ENCODE measurements around the gene NR4A3.

The NR4A3 gene

DNA sequence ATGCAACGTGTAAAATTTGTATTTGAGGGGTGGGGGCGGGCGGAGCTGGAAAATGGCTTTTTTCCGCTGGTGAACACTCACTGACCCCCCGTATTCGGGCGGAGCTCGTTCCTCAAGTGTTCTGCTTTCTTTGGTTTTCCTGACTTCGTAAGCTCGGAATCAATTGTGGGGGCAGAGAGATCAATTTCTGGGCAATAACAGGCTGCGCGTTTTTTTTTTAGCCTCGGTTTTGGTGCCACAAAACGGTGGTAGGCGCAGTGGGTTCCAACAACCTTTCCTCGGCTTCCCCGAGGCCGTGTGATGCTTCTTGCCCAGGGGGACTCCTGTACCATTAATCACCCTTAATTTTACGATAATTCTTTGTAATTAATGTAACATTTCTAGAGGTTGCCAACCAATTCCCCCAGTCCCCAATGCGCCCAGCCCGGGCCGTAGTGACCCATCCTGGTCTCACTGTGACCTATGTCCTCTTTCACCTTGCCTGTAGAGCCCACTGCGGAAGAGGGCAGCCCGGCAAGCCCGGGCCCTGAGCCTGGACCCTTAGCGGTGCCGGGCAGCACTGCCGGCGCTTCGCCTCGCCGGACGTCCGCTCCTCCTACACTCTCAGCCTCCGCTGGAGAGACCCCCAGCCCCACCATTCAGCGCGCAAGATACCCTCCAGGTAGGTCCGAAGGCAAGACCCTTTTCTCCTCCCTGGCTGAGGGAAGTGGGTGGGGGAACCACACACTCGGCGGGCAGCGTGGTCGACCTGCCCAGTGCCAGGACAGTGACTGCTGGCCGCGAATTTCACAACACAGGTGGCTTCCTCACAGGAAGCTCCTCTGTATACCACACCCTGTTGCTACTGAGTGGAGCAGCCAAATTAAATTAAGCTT, 3.7 kb downstream of the NR4A3 start:
- Histone ChIP-seq H3K36me3 (ENCODE audit: control insufficient read depth in 1 of 2, insufficient read depth in 2 of 2, low read length in 2 of 2) (peaks cover 0 to 13% of the 10 kb centered on the region in 2 donors), H3K4me3 (ENCODE audit: low read depth in 1 of 2, low read length in 2 of 2) (peak overlapping the region; percentile 85 to 93), H3K27ac (ENCODE audit: low read length) (no peak overlapping the region), H3K9me3 (ENCODE audit: control insufficient read depth in 1 of 2, low read length in 2 of 2) (no peaks in the 10 kb centered on the region), H3K27me3 (ENCODE audit: low read depth, low read length) (peaks cover 39% of the 10 kb centered on the region), H3K4me1 (ENCODE audit: control insufficient read depth in 1 of 2, insufficient read depth in 2 of 2, low read length in 2 of 2) (peaks cover 8 to 19% of the 10 kb centered on the region in 2 donors)

DNA sequence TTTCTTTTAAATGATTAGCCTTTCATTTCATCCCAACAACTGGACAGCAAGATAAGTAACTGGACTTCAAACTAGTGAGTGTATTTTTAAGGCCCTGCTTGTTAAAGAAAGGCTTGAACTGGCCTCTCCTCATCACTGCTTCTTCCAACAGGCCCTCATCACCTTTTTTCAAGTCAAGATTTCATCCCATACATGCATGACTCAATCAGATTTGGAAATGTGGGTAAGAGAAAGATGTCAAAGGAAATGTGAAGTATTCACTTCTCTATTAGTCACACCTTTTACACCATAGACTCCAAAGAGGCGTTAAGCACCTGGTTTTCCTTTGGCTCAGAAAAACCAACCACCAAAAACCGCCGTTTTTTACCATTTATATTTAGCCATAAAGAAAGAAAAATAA, 4.9 kb downstream of the NR4A3 start:
- H3K27ac ChIP-seq (ENCODE audit: low read length) = no peak overlapping the region
- H3K27me3 ChIP-seq (ENCODE audit: low read depth, low read length) = peaks cover 39% of the 10 kb centered on the region
- H3K4me3 ChIP-seq (ENCODE audit: low read depth in 1 of 2, low read length in 2 of 2) = no peak overlapping the region
- H3K9me3 ChIP-seq (ENCODE audit: control insufficient read depth in 1 of 2, low read length in 2 of 2) = no peaks in the 10 kb centered on the region
- H3K4me1 ChIP-seq (ENCODE audit: control insufficient read depth in 1 of 2, insufficient read depth in 2 of 2, low read length in 2 of 2) = peaks cover 5 to 19% of the 10 kb centered on the region in 2 donors
- H3K36me3 ChIP-seq (ENCODE audit: control insufficient read depth in 1 of 2, insufficient read depth in 2 of 2, low read length in 2 of 2) = peaks cover 0 to 10% of the 10 kb centered on the region in 2 donors

DNA sequence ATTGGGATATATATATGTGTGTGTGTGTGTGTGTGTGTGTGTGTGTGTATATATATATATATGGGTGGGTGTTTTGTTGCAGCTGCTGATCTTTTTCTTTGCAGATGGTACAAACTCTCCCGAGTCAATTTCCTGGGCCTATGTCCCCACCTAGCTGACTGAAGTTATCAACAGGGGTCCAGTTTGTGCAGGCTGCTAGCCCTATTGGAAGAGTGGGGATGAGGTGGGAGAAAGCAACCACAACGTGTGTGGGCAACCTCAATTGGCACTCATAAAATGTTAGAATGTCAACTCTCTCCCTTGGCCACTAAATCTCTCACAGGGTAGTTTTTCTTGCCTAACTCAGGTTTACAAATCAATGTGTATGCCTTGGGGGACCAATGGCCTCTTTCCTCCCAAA, 5.6 kb downstream of the NR4A3 start:
- no peak overlapping the region for H3K27ac ChIP-seq (ENCODE audit: low read length)
- H3K4me1 ChIP-seq (ENCODE audit: control insufficient read depth in 1 of 2, insufficient read depth in 2 of 2, low read length in 2 of 2) = peaks cover 5 to 19% of the 10 kb centered on the region in 2 donors
- H3K27me3 ChIP-seq (ENCODE audit: low read depth, low read length) = peaks cover 39% of the 10 kb centered on the region
- no peaks in the 10 kb centered on the region for H3K9me3 ChIP-seq (ENCODE audit: control insufficient read depth in 1 of 2, low read length in 2 of 2)
- H3K36me3 ChIP-seq (ENCODE audit: control insufficient read depth in 1 of 2, insufficient read depth in 2 of 2, low read length in 2 of 2) = peaks cover 0 to 10% of the 10 kb centered on the region in 2 donors
- H3K4me3 ChIP-seq (ENCODE audit: low read depth in 1 of 2, low read length in 2 of 2) = no peak overlapping the region

DNA sequence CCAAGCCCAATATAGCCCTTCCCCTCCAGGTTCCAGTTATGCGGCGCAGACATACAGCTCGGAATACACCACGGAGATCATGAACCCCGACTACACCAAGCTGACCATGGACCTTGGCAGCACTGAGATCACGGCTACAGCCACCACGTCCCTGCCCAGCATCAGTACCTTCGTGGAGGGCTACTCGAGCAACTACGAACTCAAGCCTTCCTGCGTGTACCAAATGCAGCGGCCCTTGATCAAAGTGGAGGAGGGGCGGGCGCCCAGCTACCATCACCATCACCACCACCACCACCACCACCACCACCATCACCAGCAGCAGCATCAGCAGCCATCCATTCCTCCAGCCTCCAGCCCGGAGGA, 6.3 kb downstream of the NR4A3 start:
- Histone ChIP-seq H3K27me3 (ENCODE audit: low read depth, low read length) (peaks cover 39% of the 10 kb centered on the region), H3K4me3 (ENCODE audit: low read depth in 1 of 2, low read length in 2 of 2) (no peak overlapping the region), H3K27ac (ENCODE audit: low read length) (no peak overlapping the region), H3K4me1 (ENCODE audit: control insufficient read depth in 1 of 2, insufficient read depth in 2 of 2, low read length in 2 of 2) (peaks cover 5 to 19% of the 10 kb centered on the region in 2 donors), H3K36me3 (ENCODE audit: control insufficient read depth in 1 of 2, insufficient read depth in 2 of 2, low read length in 2 of 2) (peaks cover under 1 to 10% of the 10 kb centered on the region in 2 donors), H3K9me3 (ENCODE audit: control insufficient read depth in 1 of 2, low read length in 2 of 2) (no peaks in the 10 kb centered on the region)

DNA sequence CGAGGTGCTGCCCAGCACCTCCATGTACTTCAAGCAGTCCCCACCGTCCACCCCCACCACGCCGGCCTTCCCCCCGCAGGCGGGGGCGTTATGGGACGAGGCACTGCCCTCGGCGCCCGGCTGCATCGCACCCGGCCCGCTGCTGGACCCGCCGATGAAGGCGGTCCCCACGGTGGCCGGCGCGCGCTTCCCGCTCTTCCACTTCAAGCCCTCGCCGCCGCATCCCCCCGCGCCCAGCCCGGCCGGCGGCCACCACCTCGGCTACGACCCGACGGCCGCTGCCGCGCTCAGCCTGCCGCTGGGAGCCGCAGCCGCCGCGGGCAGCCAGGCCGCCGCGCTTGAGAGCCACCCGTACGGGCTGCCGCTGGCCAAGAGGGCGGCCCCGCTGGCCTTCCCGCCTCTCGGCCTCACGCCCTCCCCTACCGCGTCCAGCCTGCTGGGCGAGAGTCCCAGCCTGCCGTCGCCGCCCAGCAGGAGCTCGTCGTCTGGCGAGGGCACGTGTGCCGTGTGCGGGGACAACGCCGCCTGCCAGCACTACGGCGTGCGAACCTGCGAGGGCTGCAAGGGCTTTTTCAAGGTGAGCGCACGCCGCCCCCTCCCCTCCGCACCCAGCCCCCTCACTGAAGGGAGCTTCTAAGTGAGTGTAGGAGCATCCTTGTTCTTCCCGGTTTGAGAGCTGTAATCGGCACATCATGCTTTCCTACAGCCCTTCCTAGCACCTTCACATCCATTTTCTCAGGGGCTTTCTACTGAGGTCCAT, 6.9 kb downstream of the NR4A3 start:
- Histone ChIP-seq H3K4me3 (ENCODE audit: low read depth in 1 of 2, low read length in 2 of 2) (no peak overlapping the region), H3K27ac (ENCODE audit: low read length) (no peak overlapping the region), H3K36me3 (ENCODE audit: control insufficient read depth in 1 of 2, insufficient read depth in 2 of 2, low read length in 2 of 2) (peaks cover 6 to 16% of the 10 kb centered on the region in 2 donors), H3K27me3 (ENCODE audit: low read depth, low read length) (peaks cover 39% of the 10 kb centered on the region), H3K9me3 (ENCODE audit: control insufficient read depth in 1 of 2, low read length in 2 of 2) (no peaks in the 10 kb centered on the region), H3K4me1 (ENCODE audit: control insufficient read depth in 1 of 2, insufficient read depth in 2 of 2, low read length in 2 of 2) (peaks cover 5 to 19% of the 10 kb centered on the region in 2 donors)

GRCh38 chr9:99831857-99832557, 10.3 kb downstream of the NR4A3 start:
- Histone ChIP-seq H3K9me3 (ENCODE audit: control insufficient read depth in 1 of 2, low read length in 2 of 2) (no peaks in the 10 kb centered on the region), H3K27me3 (ENCODE audit: low read depth, low read length) (peaks cover 9% of the 10 kb centered on the region), H3K27ac (ENCODE audit: low read length) (no peak overlapping the region), H3K36me3 (ENCODE audit: control insufficient read depth in 1 of 2, insufficient read depth in 2 of 2, low read length in 2 of 2) (peaks cover 16 to 21% of the 10 kb centered on the region in 2 donors), H3K4me3 (ENCODE audit: low read depth in 1 of 2, low read length in 2 of 2) (no peak overlapping the region), H3K4me1 (ENCODE audit: control insufficient read depth in 1 of 2, insufficient read depth in 2 of 2, low read length in 2 of 2) (no peaks in the 10 kb centered on the region)

- Histone ChIP-seq H3K36me3 (ENCODE audit: control insufficient read depth in 1 of 2, insufficient read depth in 2 of 2, low read length in 2 of 2) (peaks cover 16 to 18% of the 10 kb centered on the region in 2 donors), H3K4me3 (ENCODE audit: low read depth in 1 of 2, low read length in 2 of 2) (no peak overlapping the region), H3K4me1 (ENCODE audit: control insufficient read depth in 1 of 2, insufficient read depth in 2 of 2, low read length in 2 of 2) (no peaks in the 10 kb centered on the region), H3K9me3 (ENCODE audit: control insufficient read depth in 1 of 2, low read length in 2 of 2) (no peaks in the 10 kb centered on the region), H3K27ac (ENCODE audit: low read length) (no peak overlapping the region), H3K27me3 (ENCODE audit: low read depth, low read length) (peaks cover 9% of the 10 kb centered on the region)
Observed at GRCh38 chr9:99832558-99832864, 10.8 kb downstream of the NR4A3 start.

- Histone ChIP-seq H3K4me1 (ENCODE audit: control insufficient read depth in 1 of 2, insufficient read depth in 2 of 2, low read length in 2 of 2) (no peaks in the 10 kb centered on the region), H3K27me3 (ENCODE audit: low read depth, low read length) (peaks cover 9% of the 10 kb centered on the region), H3K27ac (ENCODE audit: low read length) (no peak overlapping the region), H3K9me3 (ENCODE audit: control insufficient read depth in 1 of 2, low read length in 2 of 2) (no peaks in the 10 kb centered on the region), H3K36me3 (ENCODE audit: control insufficient read depth in 1 of 2, insufficient read depth in 2 of 2, low read length in 2 of 2) (peaks cover 16 to 17% of the 10 kb centered on the region in 2 donors), H3K4me3 (ENCODE audit: low read depth in 1 of 2, low read length in 2 of 2) (no peak overlapping the region)
Observed at GRCh38 chr9:99833735-99834134, 12.1 kb downstream of the NR4A3 start.

DNA sequence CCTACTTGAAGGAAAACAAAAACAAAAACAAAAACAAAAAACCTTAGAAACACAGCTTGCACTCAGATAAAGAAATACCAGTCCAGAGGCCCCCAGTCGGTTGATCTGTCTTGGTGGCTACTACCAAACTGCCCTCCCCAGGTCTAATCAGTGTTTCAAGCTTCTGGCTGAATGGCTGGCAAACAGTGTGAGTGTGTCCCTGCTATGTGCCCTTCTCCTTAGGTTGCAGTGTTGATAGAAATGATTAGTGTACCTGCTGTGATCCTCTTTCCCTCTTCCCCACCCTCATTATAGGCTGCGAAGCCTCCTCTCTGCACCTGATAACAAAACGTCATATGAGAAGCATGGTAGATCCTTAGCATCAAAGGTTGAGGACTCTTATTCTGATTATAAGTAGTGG, 12.8 kb downstream of the NR4A3 start:
- peaks cover 16% of the 10 kb centered on the region in 2 donors for H3K36me3 ChIP-seq (ENCODE audit: control insufficient read depth in 1 of 2, insufficient read depth in 2 of 2, low read length in 2 of 2)
- peaks cover 2% of the 10 kb centered on the region for H3K27me3 ChIP-seq (ENCODE audit: low read depth, low read length)
- H3K9me3 ChIP-seq (ENCODE audit: control insufficient read depth in 1 of 2, low read length in 2 of 2) = no peaks in the 10 kb centered on the region

DNA sequence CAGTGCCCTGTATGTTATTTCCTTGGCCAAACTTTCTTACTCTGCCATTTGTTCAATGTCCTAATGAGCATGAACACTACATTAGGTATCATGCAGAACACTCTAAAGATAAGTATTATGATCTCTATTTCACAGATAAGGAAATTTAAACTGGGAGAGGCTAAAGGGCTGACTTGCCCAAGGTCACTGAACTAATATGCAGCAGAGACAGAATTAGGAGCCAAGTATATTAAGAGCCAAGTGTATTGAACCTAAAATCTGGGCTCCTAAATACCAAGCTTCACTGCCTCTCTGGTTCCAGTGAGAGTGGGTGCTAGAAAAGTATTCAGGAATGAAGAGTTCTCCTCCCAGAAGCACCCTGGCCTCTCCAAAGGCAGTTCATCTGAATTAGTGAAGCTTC, 13.5 kb downstream of the NR4A3 start:
- Histone ChIP-seq H3K27ac (ENCODE audit: low read length) (no peak overlapping the region), H3K36me3 (ENCODE audit: control insufficient read depth in 1 of 2, insufficient read depth in 2 of 2, low read length in 2 of 2) (peaks cover 13 to 16% of the 10 kb centered on the region in 2 donors), H3K4me3 (ENCODE audit: low read depth in 1 of 2, low read length in 2 of 2) (no peak overlapping the region), H3K27me3 (ENCODE audit: low read depth, low read length) (no peaks in the 10 kb centered on the region), H3K9me3 (ENCODE audit: control insufficient read depth in 1 of 2, low read length in 2 of 2) (no peaks in the 10 kb centered on the region), H3K4me1 (ENCODE audit: control insufficient read depth in 1 of 2, insufficient read depth in 2 of 2, low read length in 2 of 2) (no peaks in the 10 kb centered on the region)

More for the DNA sequence above, 12.8 kb downstream of the NR4A3 start:
- no peak overlapping the region for H3K4me3 ChIP-seq (ENCODE audit: low read depth in 1 of 2, low read length in 2 of 2)
- no peaks in the 10 kb centered on the region for H3K4me1 ChIP-seq (ENCODE audit: control insufficient read depth in 1 of 2, insufficient read depth in 2 of 2, low read length in 2 of 2)
- no peak overlapping the region for H3K27ac ChIP-seq (ENCODE audit: low read length)

- no peaks in the 10 kb centered on the region for H3K27me3 ChIP-seq (ENCODE audit: low read depth, low read length)
- H3K4me1 ChIP-seq (ENCODE audit: control insufficient read depth in 1 of 2, insufficient read depth in 2 of 2, low read length in 2 of 2) = no peaks in the 10 kb centered on the region
- H3K36me3 ChIP-seq (ENCODE audit: control insufficient read depth in 1 of 2, insufficient read depth in 2 of 2, low read length in 2 of 2) = peaks cover 16 to 17% of the 10 kb centered on the region in 2 donors
- no peak overlapping the region for H3K4me3 ChIP-seq (ENCODE audit: low read depth in 1 of 2, low read length in 2 of 2)
- H3K27ac ChIP-seq (ENCODE audit: low read length) = no peak overlapping the region
- H3K9me3 ChIP-seq (ENCODE audit: control insufficient read depth in 1 of 2, low read length in 2 of 2) = no peaks in the 10 kb centered on the region
Observed at GRCh38 chr9:99835581-99835980, 13.9 kb downstream of the NR4A3 start.

Measured in muscle layer of duodenum (tissue), 2 donors.